ENCODE data around the gene RHBDL2. TPM values are rescaled to one million over a fixed set of nuclear protein-coding genes. Genes with fewer than 3 reads are reported as not detected.
"Not testable (repeated sequence)": the region's sequence is repeated elsewhere in the genome, so short reads cannot be mapped to it uniquely, and the experiment has no call there.

RHBDL2 gene
- polyA plus RNA-seq, 3 donors = 0.08 TPM; not detected in 2

GRCh38 chr1:38990386-38990737, 48.7 kb upstream of the RHBDL2 start:
- H3K27me3 Mint-ChIP-seq (ENCODE audit: low read depth in 3 of 3) = peaks cover 0 to 1% (median 0%) of the 10 kb centered on the region in 3 donors
- peaks cover 17 to 22% of the 10 kb centered on the region in 2 donors for H3K4me1 ChIP-seq (ENCODE audit: control insufficient read depth in 1 of 2, insufficient read depth in 2 of 2, low read length in 2 of 2)
- no peak for TF ChIP-seq CTCF (IDR thresholded peaks at IDR 0.05)
- peak overlapping the region; percentile 85 for H3K4me2 ChIP-seq (replicated peaks; ENCODE audit: extremely low read depth, low read length, poor library complexity, severe bottlenecking)
- H3K9me3 ChIP-seq (replicated peaks in 1 of 2; ENCODE audit: control insufficient read depth in 1 of 2, insufficient read depth in 1 of 2, low read length in 2 of 2) = no peaks in the 10 kb centered on the region
- H3K4me1 Mint-ChIP-seq = peaks cover 22% of the 10 kb centered on the region
- peaks cover 9 to 21% of the 10 kb centered on the region in 2 donors for H3K36me3 Mint-ChIP-seq
- H3K27ac ChIP-seq (ENCODE audit: low read depth in 1 of 2, low read length in 2 of 2) = peak overlapping the region in 1 of 2 donors; percentile 90
- H3K36me3 ChIP-seq (replicated peaks in 1 of 2; ENCODE audit: control insufficient read depth in 1 of 2, insufficient read depth in 2 of 2, low read length in 2 of 2) = peaks cover 0 to 2% of the 10 kb centered on the region in 2 donors
- peak in 1 of 3 donors; percentile 7 for DNase-seq
- H3K4me3 Mint-ChIP-seq = peak overlapping the region; percentile 73 to 74
- no peaks in the 10 kb centered on the region for H3K9me3 Mint-ChIP-seq
- 80% methylated on average over 2 of the region's 5 CpGs for WGBS (ENCODE audit: insufficient coverage)
- H4K20me1 ChIP-seq (ENCODE audit: insufficient read depth, low read length) = peaks cover 35% of the 10 kb centered on the region
- peak overlapping the region; percentile 90 for H2AFZ ChIP-seq (ENCODE audit: insufficient read depth, low read depth, low read length, poor library complexity, severe bottlenecking)
- H3K27ac Mint-ChIP-seq = peak overlapping the region; percentile 68 to 90 (median 81)
- intact Hi-C loops (cut with micrococcal nuclease) = loop anchor here in 1 of 2 donors (2.0 kb wide), 1 partner anchor 132 kb away; the partner anchor contains the start of gene RRAGC
- peaks cover 43% of the 10 kb centered on the region for H3K79me2 ChIP-seq (ENCODE audit: insufficient read depth, low read length)
- H3K9ac ChIP-seq (ENCODE audit: insufficient read depth, low read length, poor library complexity, severe bottlenecking) = peak overlapping the region; percentile 97
- peak overlapping the region; percentile 57 to 99 (median 91) for H3K4me3 ChIP-seq (replicated peaks in 1 of 3; ENCODE audit: low read depth in 2 of 3, low read length in 3 of 3)
- H3K27me3 ChIP-seq (ENCODE audit: control insufficient read depth in 2 of 2, insufficient read depth in 2 of 2, low read length in 2 of 2) = no peaks in the 10 kb centered on the region

GRCh38 chr1:38989979-38990378, 48.3 kb upstream of the RHBDL2 start:
- Histone ChIP-seq H3K4me2 (replicated peaks; ENCODE audit: extremely low read depth, low read length, poor library complexity, severe bottlenecking) (peak overlapping the region; percentile 85), H3K27me3 (ENCODE audit: control insufficient read depth in 2 of 2, insufficient read depth in 2 of 2, low read length in 2 of 2) (no peaks in the 10 kb centered on the region), H3K4me1 (ENCODE audit: control insufficient read depth in 1 of 2, insufficient read depth in 2 of 2, low read length in 2 of 2) (peaks cover 17 to 22% of the 10 kb centered on the region in 2 donors), H3K9ac (ENCODE audit: insufficient read depth, low read length, poor library complexity, severe bottlenecking) (no peak overlapping the region), H3K4me3 (replicated peaks in 1 of 3; ENCODE audit: low read depth in 2 of 3, low read length in 3 of 3) (no peak overlapping the region), H3K36me3 (replicated peaks in 1 of 2; ENCODE audit: control insufficient read depth in 1 of 2, insufficient read depth in 2 of 2, low read length in 2 of 2) (peaks cover 0 to 2% of the 10 kb centered on the region in 2 donors), H4K20me1 (ENCODE audit: insufficient read depth, low read length) (peaks cover 31% of the 10 kb centered on the region), H3K9me3 (replicated peaks in 1 of 2; ENCODE audit: control insufficient read depth in 1 of 2, insufficient read depth in 1 of 2, low read length in 2 of 2) (no peaks in the 10 kb centered on the region), H3K79me2 (ENCODE audit: insufficient read depth, low read length) (peaks cover 39% of the 10 kb centered on the region), H3K27ac (ENCODE audit: low read depth in 1 of 2, low read length in 2 of 2) (no peak overlapping the region), H2AFZ (ENCODE audit: insufficient read depth, low read depth, low read length, poor library complexity, severe bottlenecking) (peak overlapping the region; percentile 90)
- Mint-ChIP-seq H3K27me3 (ENCODE audit: low read depth in 3 of 3) (peaks cover 0 to 3% (median 0%) of the 10 kb centered on the region in 3 donors), H3K4me3 (peak overlapping the region in 1 of 2 donors; percentile 74), H3K4me1 (peaks cover 22% of the 10 kb centered on the region), H3K9me3 (no peaks in the 10 kb centered on the region), H3K36me3 (peaks cover 7 to 17% of the 10 kb centered on the region in 2 donors), H3K27ac (peak overlapping the region in 5 of 7 donors; percentile 71 to 90 (median 81))
- 43% methylated on average over 1 of the region's 2 CpGs for WGBS (ENCODE audit: insufficient coverage)
- no peak for TF ChIP-seq CTCF (IDR thresholded peaks at IDR 0.05)
- intact Hi-C loops (cut with micrococcal nuclease) = loop anchor here in 1 of 2 donors (2.0 kb wide), 1 partner anchor 131 kb away; the partner anchor contains the start of gene RRAGC
- DNase-seq = no peak

GRCh38 chr1:38979380-38979779, 37.8 kb upstream of the RHBDL2 start:
- H3K4me1 Mint-ChIP-seq; H3K27me3 ChIP-seq (ENCODE audit: control insufficient read depth in 2 of 2, insufficient read depth in 2 of 2, low read length in 2 of 2); H3K27ac Mint-ChIP-seq; H3K4me2 ChIP-seq (replicated peaks; ENCODE audit: extremely low read depth, low read length, poor library complexity, severe bottlenecking); H3K4me3 Mint-ChIP-seq; H3K79me2 ChIP-seq (ENCODE audit: insufficient read depth, low read length); DNase-seq; H3K4me3 ChIP-seq (replicated peaks in 1 of 3; ENCODE audit: low read depth in 2 of 3, low read length in 3 of 3); H3K36me3 ChIP-seq (replicated peaks in 1 of 2; ENCODE audit: control insufficient read depth in 1 of 2, insufficient read depth in 2 of 2, low read length in 2 of 2); H2AFZ ChIP-seq (ENCODE audit: insufficient read depth, low read depth, low read length, poor library complexity, severe bottlenecking); H3K27ac ChIP-seq (ENCODE audit: low read depth in 1 of 2, low read length in 2 of 2); H4K20me1 ChIP-seq (ENCODE audit: insufficient read depth, low read length); H3K9ac ChIP-seq (ENCODE audit: insufficient read depth, low read length, poor library complexity, severe bottlenecking); H3K36me3 Mint-ChIP-seq; H3K27me3 Mint-ChIP-seq (ENCODE audit: low read depth in 3 of 3); intact Hi-C loops (cut with micrococcal nuclease); H3K4me1 ChIP-seq (ENCODE audit: control insufficient read depth in 1 of 2, insufficient read depth in 2 of 2, low read length in 2 of 2): not testable (repeated sequence)
- peaks cover 9 to 13% of the 10 kb centered on the region in 2 donors for H3K9me3 ChIP-seq (replicated peaks in 1 of 2; ENCODE audit: control insufficient read depth in 1 of 2, insufficient read depth in 1 of 2, low read length in 2 of 2)
- no CpG with 5 or more reads among the region's 1 CpG for WGBS (ENCODE audit: insufficient coverage)
- H3K9me3 Mint-ChIP-seq = peaks cover 3 to 30% (median 23%) of the 10 kb centered on the region in 7 donors

Data from CD14-positive monocyte (primary cell).